HL-60 (cell line): ENCODE data around the gene SLC35G6.

Experiments
- DNase-seq, 2 experiments: peaks; one replicate each; pipeline ENCODE4 v3.0.0-alpha.2; 2010 to 2020; ENCODE audit warnings: low read depth in 1 of 2, low spot score in 1 of 2
- H3K27ac ChIP-seq: fragments of 250-450 bp; sonication (Bioruptor Pico); replicated peaks from 2 replicates; pipeline ENCODE4 v1.5.1; 2020; ENCODE audit warnings: mild to moderate bottlenecking, moderate library complexity
- H3K27me3 ChIP-seq: fragments of 250-450 bp; sonication (Bioruptor Pico); 2 replicates; pipeline ENCODE4 v1.5.1; 2021; ENCODE audit warnings: mild to moderate bottlenecking, moderate library complexity; ENCODE audit not compliant: insufficient read depth, poor library complexity, severe bottlenecking
- H3K4me3 ChIP-seq: replicated peaks from 2 replicates; pipeline ENCODE4 v1.5.1; 2011; ENCODE audit warnings: mild to moderate bottlenecking, control low read depth, low read length; ENCODE audit not compliant: insufficient read depth
- CTCF ChIP-seq: IDR thresholded peaks from one replicate; pipeline ENCODE4 v1.5.1; 2011; ENCODE audit warnings: low read length, control low read depth, inconsistent platforms; ENCODE audit not compliant: insufficient read depth
- GABPA ChIP-seq: IDR thresholded peaks from 2 replicates; pipeline ENCODE4 v1.6.1; 2012; ENCODE audit warnings: low read depth
- POLR2AphosphoS5 ChIP-seq: IDR thresholded peaks from 2 replicates; pipeline ENCODE4 v1.6.1; 2012; ENCODE audit warnings: low read depth
- REST ChIP-seq: IDR thresholded peaks from 2 replicates; pipeline ENCODE4 v1.6.1; 2012; ENCODE audit warnings: low read depth; ENCODE audit not compliant: insufficient replicate concordance
- SPI1 ChIP-seq: IDR thresholded peaks from 2 replicates; pipeline ENCODE4 v1.6.1; 2012; ENCODE audit warnings: low read depth, mild to moderate bottlenecking, borderline replicate concordance

Gene SLC35G6

GRCh38 chr17:7502987-7503386 is 21.7 kb downstream of the SLC35G6 start:
- no peak for DNase-seq
- Histone ChIP-seq H3K4me3 (no peak overlapping the region), H3K27ac (no peak overlapping the region), H3K27me3 (no peaks in the 10 kb centered on the region)
- TF ChIP-seq REST: no peak
- TF ChIP-seq SPI1: no peak
- TF ChIP-seq POLR2AphosphoS5: no peak
- no peak for TF ChIP-seq GABPA
- no peak for TF ChIP-seq CTCF

GRCh38 chr17:7503521-7503920 is 22.3 kb downstream of the SLC35G6 start:
- Histone ChIP-seq H3K27ac (no peak overlapping the region), H3K27me3 (no peaks in the 10 kb centered on the region), H3K4me3 (no peak overlapping the region)
- no peak for DNase-seq
- TF ChIP-seq GABPA (no peak), SPI1 (no peak), POLR2AphosphoS5 (no peak), REST (no peak), CTCF (no peak)

DNA sequence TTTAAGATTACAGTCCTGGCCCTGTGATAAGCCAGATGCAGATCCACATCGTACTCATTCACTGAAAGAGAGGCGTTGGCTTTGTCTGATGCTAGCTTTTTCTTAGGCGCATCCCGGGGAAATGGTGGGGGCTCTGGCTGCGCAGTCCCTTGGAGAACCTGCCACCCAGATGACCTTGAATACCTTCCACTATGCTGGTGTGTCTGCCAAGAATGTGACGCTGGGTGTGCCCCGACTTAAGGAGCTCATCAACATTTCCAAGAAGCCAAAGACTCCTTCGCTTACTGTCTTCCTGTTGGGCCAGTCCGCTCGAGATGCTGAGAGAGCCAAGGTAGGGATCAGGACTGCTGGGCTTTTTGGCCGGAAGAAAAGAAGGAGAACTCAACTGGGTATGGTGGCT is 26.9 kb downstream of the SLC35G6 start:
- H3K27ac ChIP-seq: no peak overlapping the region

More for the DNA sequence above, 26.9 kb downstream of the SLC35G6 start:
- Histone ChIP-seq H3K27me3 (no peaks in the 10 kb centered on the region), H3K4me3 (no peak overlapping the region)
- no peak for DNase-seq
- no peak for TF ChIP-seq CTCF
- TF ChIP-seq GABPA: no peak
- no peak for TF ChIP-seq SPI1
- no peak for TF ChIP-seq REST
- no peak for TF ChIP-seq POLR2AphosphoS5
